ENCODE data around the gene BIRC7.
A peak's percentile ranks its signal among the peaks of the same experiment; 100 is the strongest.

BIRC7 gene

GRCh38 chr20:63268671-63269439 lies 33.1 kb downstream of the BIRC7 start:
- no peak for DNase-seq

- no peak for DNase-seq
These were observed 34.0 kb downstream of the BIRC7 start for GRCh38 chr20:63269724-63270123.

- DNase-seq: no peak
These were observed 35.1 kb downstream of the BIRC7 start for GRCh38 chr20:63270606-63271325.

- peak; percentile 39 for DNase-seq
These were observed 36.7 kb downstream of the BIRC7 start, which contains the start of gene ARFGAP1 for GRCh38 chr20:63272105-63273058. ARFGAP1 (plus strand) TSS chr20:63272813; CDS start chr20:63275581, 2,768 bp downstream.

GRCh38 chr20:63273059-63273579 lies 37.4 kb downstream of the BIRC7 start:
- no peak for DNase-seq

- DNase-seq: no peak
These were observed 38.1 kb downstream of the BIRC7 start for GRCh38 chr20:63273635-63274380.

- no peak for DNase-seq
These were observed 38.9 kb downstream of the BIRC7 start for GRCh38 chr20:63274381-63275228.

GRCh38 chr20:63275825-63276224 lies 40.1 kb downstream of the BIRC7 start:
- DNase-seq: no peak

GRCh38 chr20:63276956-63277355 lies 41.3 kb downstream of the BIRC7 start:
- no peak for DNase-seq

GRCh38 chr20:63277466-63278272 lies 42.0 kb downstream of the BIRC7 start:
- no peak for DNase-seq

GRCh38 chr20:63278661-63279060 lies 43.0 kb downstream of the BIRC7 start:
- DNase-seq: no peak

GRCh38 chr20:63279931-63280330 lies 44.2 kb downstream of the BIRC7 start:
- no peak for DNase-seq

GRCh38 chr20:63280371-63280770 lies 44.7 kb downstream of the BIRC7 start:
- no peak for DNase-seq

GRCh38 chr20:63280929-63281545 lies 45.3 kb downstream of the BIRC7 start:
- no peak for DNase-seq

- no peak for DNase-seq
These were observed 46.3 kb downstream of the BIRC7 start for GRCh38 chr20:63281742-63282665.

GRCh38 chr20:63282946-63283345 lies 47.2 kb downstream of the BIRC7 start:
- no peak for DNase-seq

- no peak for DNase-seq
These were observed 47.8 kb downstream of the BIRC7 start for GRCh38 chr20:63283397-63284082.

GRCh38 chr20:63284083-63284440 lies 48.4 kb downstream of the BIRC7 start:
- DNase-seq: no peak

All from NCI-H1694 treated with DMSO at 0.1 percent for 48 hours (cell line).